ENCODE measurements around the gene MOCOS. TPM values are rescaled to one million over a fixed set of nuclear protein-coding genes. Genes with fewer than 3 reads are reported as not detected.

Gene MOCOS
- total RNA-seq, 1 experiment from 2014 or later: 5.5 TPM

DNA sequence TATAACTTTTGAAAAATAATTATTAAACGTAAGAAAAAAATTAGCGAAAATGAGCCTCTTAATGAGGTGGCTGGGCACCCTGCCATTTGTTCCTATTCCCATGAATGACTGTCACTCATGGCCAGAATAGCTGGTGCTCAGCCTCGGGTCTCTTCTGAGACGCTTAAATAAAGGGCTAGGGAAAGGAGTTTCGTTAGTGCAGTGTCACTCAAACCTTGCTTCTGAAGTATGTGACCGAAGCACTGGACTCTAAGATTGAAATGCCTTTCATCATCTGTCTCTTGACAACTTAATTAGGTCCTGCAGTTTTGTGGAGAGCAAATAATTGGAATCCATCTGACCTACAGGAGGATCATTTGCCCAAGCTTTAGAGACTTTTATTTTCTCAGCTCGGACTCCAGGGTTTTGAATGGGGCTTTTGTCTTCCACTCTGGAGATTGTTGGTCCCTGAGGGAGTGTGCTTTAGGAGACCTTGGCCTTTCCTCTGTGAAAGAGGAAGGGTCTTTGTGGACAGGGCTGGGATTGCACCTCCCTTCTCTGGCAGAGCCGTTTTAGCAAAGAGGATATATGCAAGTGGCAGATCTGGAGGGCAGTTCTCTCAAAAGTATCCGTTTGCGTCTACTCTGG is 67.9 kb downstream of the MOCOS start:
- Histone ChIP-seq H3K4me3 (ENCODE audit: low read depth, low read length) (no peak overlapping the region), H3K27me3 (replicated peaks; ENCODE audit: control insufficient read depth, insufficient read depth, low read length) (no peaks in the 10 kb centered on the region), H3K36me3 (ENCODE audit: control insufficient read depth, insufficient read depth, low read length) (no peaks in the 10 kb centered on the region), H3K4me1 (no peaks in the 10 kb centered on the region), H3K9me3 (no peaks in the 10 kb centered on the region)
- BruUV-seq (replicated peaks): no TSS peak
- Mint-ChIP-seq H3K4me3 (ENCODE audit: unreplicated experiment) (no peak overlapping the region), H3K27ac (ENCODE audit: unreplicated experiment) (no peak overlapping the region), H3K4me1 (ENCODE audit: low read depth, unreplicated experiment) (no peaks in the 10 kb centered on the region), H3K36me3 (ENCODE audit: insufficient read depth, unreplicated experiment) (no peaks in the 10 kb centered on the region), H3K9me3 (ENCODE audit: unreplicated experiment) (no peaks in the 10 kb centered on the region), H3K27me3 (ENCODE audit: insufficient read depth, unreplicated experiment) (no peaks in the 10 kb centered on the region)
- ChIA-PET CTCF (no interaction called here), POLR2A (no interaction called here)
- intact Hi-C loops (cut with micrococcal nuclease; ENCODE audit: unreplicated experiment): no loop called here
- no peak for DNase-seq
- TF ChIP-seq CTCF (IDR thresholded peaks at IDR 0.05; ENCODE audit: insufficient read depth in 1 of 2, low read depth in 1 of 2, low read length in 1 of 2, severe bottlenecking in 1 of 2, unreplicated experiment in 1 of 2): no peak

GRCh38 chr18:36256094-36256493 is 68.8 kb downstream of the MOCOS start:
- ChIA-PET CTCF (no interaction called here), POLR2A (no interaction called here)
- H3K27me3 Mint-ChIP-seq (ENCODE audit: insufficient read depth, unreplicated experiment): no peaks in the 10 kb centered on the region
- H3K36me3 Mint-ChIP-seq (ENCODE audit: insufficient read depth, unreplicated experiment): no peaks in the 10 kb centered on the region
- Histone ChIP-seq H3K36me3 (ENCODE audit: control insufficient read depth, insufficient read depth, low read length) (no peaks in the 10 kb centered on the region), H3K27me3 (replicated peaks; ENCODE audit: control insufficient read depth, insufficient read depth, low read length) (no peaks in the 10 kb centered on the region), H3K9me3 (no peaks in the 10 kb centered on the region), H3K4me3 (ENCODE audit: low read depth, low read length) (no peak overlapping the region), H3K4me1 (no peaks in the 10 kb centered on the region)
- no peak for DNase-seq
- no TSS peak for BruUV-seq (replicated peaks)
- intact Hi-C loops (cut with micrococcal nuclease; ENCODE audit: unreplicated experiment): no loop called here
- no peak overlapping the region for H3K4me3 Mint-ChIP-seq (ENCODE audit: unreplicated experiment)
- H3K27ac Mint-ChIP-seq (ENCODE audit: unreplicated experiment): no peak overlapping the region
- H3K9me3 Mint-ChIP-seq (ENCODE audit: unreplicated experiment): no peaks in the 10 kb centered on the region
- no peak for TF ChIP-seq CTCF (IDR thresholded peaks at IDR 0.05; ENCODE audit: insufficient read depth in 1 of 2, low read depth in 1 of 2, low read length in 1 of 2, severe bottlenecking in 1 of 2, unreplicated experiment in 1 of 2)
- no peaks in the 10 kb centered on the region for H3K4me1 Mint-ChIP-seq (ENCODE audit: low read depth, unreplicated experiment)

GRCh38 chr18:36262971-36263370 is 75.7 kb downstream of the MOCOS start:
- Mint-ChIP-seq H3K27me3 (ENCODE audit: insufficient read depth, unreplicated experiment) (no peaks in the 10 kb centered on the region), H3K27ac (ENCODE audit: unreplicated experiment) (no peak overlapping the region), H3K4me1 (ENCODE audit: low read depth, unreplicated experiment) (no peaks in the 10 kb centered on the region), H3K36me3 (ENCODE audit: insufficient read depth, unreplicated experiment) (no peaks in the 10 kb centered on the region), H3K9me3 (ENCODE audit: unreplicated experiment) (no peaks in the 10 kb centered on the region), H3K4me3 (ENCODE audit: unreplicated experiment) (no peak overlapping the region)
- CTCF ChIA-PET: no interaction called here
- no peak for DNase-seq
- no peak for TF ChIP-seq CTCF (IDR thresholded peaks at IDR 0.05; ENCODE audit: insufficient read depth in 1 of 2, low read depth in 1 of 2, low read length in 1 of 2, severe bottlenecking in 1 of 2, unreplicated experiment in 1 of 2)
- H3K36me3 ChIP-seq (ENCODE audit: control insufficient read depth, insufficient read depth, low read length): no peaks in the 10 kb centered on the region
- intact Hi-C loops (cut with micrococcal nuclease; ENCODE audit: unreplicated experiment): no loop called here
- no TSS peak for BruUV-seq (replicated peaks)
- POLR2A ChIA-PET: no interaction called here
- no peaks in the 10 kb centered on the region for H3K27me3 ChIP-seq (replicated peaks; ENCODE audit: control insufficient read depth, insufficient read depth, low read length)
- no peaks in the 10 kb centered on the region for H3K9me3 ChIP-seq
- no peak overlapping the region for H3K4me3 ChIP-seq (ENCODE audit: low read depth, low read length)
- no peaks in the 10 kb centered on the region for H3K4me1 ChIP-seq
